KG1 (cell line): ENCODE measurements around the gene MAP2K7.
A peak's percentile ranks its signal among the peaks of the same experiment; 100 is the strongest.
"Not testable (repeated sequence)": the region's sequence is repeated elsewhere in the genome, so short reads cannot be mapped to it uniquely, and the experiment has no call there.

ENCODE experiments used
- DNase-seq: peaks from one replicate; lab custom pipeline; 2025; lab: John Stamatoyannopoulos, UW

The MAP2K7 gene

DNA sequence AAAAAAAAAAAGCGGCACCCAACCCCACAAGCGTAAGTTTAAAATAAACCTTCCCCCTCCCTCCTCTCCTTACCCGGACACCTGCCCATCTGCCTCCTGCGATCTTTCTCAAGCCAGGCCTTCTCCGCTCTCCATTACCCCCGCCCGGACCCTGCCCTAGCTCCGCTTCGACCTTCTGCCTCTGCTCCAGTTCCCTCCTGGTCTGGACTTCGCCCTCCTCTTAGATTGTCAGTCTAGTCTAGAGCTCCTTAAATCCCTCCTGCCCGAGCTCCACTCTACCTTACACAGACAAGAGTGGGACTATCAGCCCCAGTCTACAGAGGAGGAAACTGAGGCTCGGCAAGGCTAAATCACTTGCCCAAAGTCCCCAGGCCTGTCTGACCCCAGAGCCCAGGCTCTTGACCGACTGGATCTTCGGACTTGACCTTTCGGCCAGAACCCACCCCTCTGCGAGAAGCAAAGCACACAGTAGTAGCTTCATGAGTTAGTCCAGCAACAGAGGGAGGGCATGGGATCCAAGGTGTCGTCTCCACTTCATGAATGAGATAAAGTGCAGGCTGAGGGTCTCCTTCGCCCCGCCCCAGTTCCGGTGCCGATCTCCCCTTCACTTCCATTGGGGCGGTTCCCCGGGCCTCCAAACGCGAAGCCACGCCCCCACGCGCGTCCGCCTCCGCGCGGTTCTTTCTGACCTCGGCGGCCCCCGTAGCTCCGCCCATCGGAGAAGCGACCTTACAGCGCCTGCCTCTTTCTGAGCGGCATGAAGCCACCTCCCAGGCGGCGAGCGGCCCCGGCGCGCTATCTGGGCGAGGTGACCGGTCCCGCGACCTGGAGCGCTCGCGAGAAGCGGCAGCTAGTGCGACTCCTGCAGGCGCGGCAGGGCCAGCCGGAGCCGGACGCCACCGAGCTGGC lies 16.2 kb downstream of the MAP2K7 start, which contains the start of gene SNAPC2:
SNAPC2 (plus strand) TSS at position 729 of the 909 bp plus-strand sequence; CDS start at position 758, 29 bp downstream.
- DNase-seq, result peak; percentile 81

DNA sequence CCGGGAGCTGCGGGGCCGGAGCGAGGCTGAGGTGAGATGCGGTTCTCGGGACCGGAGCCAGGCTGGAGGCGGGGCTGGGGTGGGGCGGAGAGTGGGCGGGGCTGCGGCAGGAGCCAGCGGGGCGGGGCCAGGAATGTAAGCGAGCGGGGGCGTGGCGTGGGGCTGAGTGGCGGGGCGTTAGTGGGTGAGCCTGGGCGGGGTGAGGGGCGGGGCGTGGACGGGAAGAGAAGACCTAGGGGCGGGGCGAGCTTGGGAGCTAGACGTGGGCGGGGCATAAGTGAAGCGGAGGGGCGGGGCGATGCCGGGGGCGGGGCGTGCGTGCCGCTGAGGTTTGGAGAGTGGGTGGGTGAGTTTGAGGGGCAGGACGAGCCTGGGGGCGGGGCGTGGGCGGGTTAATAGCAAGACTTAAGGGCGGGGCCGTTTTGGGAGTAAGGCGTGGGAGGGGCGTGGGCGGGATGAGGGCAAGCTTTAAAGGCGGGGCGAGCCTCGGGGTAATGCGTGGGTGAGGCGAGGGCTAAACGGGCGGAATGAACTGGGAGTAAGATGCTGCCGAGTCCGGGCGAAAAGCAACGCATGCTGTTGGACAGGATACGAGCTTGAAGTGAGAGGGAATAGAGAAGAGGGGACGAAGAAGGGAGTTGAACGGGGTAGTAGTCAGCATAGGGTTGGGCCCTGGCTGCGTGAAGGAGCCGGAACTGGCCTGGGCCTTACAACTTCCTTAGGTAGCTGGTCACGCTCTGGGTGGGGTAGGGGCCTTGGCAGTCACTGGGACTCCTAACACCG lies 17.0 kb downstream of the MAP2K7 start:
- DNase-seq, result peak; percentile 98

DNA sequence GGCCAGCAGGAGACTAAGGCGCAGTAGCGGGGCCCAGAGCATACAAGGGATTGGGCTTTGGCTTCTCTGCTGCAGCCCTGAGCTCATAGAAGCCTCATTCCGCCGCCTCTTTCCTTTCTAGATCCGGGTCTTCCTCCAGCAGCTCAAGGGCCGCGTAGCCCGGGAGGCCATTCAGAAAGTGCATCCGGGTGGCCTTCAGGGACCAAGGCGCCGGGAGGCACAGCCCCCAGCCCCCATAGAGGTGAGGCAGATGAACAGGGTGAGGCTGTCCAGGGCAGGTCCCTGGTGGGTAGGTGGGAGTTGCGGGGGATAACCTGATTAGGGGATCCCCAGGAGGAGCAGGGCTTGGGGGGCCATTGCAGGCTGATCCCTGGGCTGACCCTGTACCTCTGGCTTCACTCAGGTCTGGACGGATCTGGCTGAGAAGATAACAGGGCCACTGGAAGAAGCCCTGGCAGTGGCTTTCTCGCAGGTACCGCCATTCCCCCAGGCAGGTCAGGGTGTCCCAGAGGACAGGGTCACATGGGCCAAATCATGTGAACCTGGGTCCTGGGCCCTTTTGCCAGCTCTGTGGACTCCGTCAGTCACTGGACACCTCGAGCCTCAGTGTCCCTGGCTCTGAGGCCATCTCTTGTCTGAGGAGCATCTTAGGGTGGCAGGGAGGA lies 17.8 kb downstream of the MAP2K7 start:
- DNase-seq, result no peak

DNA sequence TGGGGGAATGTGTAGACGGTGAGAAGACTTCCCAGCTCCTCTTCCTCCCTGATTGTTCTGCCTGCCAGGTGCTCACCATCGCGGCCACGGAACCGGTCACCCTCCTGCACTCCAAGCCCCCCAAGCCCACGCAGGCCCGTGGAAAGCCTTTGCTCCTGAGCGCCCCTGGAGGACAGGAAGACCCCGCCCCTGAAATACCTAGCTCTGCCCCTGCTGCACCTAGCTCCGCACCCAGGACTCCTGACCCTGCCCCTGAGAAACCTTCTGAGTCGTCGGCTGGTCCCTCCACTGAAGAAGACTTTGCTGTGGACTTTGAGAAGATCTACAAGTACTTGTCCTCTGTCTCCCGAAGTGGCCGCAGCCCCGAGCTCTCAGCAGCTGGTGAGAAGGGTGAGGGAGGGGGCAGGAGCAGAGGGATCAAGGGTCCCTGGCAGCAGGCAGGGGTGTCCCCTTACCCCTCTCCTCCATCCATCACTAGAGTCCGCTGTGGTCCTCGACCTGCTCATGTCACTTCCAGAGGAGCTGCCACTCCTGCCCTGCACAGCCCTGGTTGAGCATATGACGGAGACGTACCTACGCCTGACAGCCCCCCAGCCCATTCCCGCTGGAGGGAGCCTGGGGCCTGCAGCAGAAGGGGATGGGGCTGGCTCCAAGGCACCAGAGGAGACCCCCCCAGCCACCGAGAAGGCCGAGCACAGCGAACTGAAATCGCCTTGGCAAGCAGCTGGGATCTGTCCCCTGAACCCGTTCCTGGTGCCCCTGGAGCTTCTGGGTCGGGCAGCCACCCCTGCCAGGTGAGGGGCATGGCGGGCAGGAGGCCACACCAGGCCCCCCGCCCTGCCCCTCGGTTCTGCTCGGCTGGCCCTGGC lies 18.5 kb downstream of the MAP2K7 start:
- no peak for DNase-seq

DNA sequence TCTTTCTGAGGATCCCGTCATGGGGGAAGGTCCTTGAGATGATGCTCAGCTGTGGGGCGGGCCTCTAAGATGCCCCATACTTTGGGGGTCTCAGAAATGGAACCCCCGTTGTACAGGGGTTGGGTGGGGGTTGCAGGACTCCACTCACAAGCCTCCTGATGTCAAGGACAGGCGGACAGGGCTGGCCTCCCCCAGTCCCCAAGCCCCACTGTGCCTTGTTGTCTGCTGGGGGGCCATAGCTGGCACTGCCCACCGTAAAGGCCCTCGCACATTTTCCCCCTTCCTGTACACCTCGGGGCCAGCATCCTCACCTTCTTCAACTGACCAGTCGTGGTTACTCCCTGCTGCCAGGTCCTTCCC lies 19.1 kb downstream of the MAP2K7 start:
- no peak for DNase-seq

DNA sequence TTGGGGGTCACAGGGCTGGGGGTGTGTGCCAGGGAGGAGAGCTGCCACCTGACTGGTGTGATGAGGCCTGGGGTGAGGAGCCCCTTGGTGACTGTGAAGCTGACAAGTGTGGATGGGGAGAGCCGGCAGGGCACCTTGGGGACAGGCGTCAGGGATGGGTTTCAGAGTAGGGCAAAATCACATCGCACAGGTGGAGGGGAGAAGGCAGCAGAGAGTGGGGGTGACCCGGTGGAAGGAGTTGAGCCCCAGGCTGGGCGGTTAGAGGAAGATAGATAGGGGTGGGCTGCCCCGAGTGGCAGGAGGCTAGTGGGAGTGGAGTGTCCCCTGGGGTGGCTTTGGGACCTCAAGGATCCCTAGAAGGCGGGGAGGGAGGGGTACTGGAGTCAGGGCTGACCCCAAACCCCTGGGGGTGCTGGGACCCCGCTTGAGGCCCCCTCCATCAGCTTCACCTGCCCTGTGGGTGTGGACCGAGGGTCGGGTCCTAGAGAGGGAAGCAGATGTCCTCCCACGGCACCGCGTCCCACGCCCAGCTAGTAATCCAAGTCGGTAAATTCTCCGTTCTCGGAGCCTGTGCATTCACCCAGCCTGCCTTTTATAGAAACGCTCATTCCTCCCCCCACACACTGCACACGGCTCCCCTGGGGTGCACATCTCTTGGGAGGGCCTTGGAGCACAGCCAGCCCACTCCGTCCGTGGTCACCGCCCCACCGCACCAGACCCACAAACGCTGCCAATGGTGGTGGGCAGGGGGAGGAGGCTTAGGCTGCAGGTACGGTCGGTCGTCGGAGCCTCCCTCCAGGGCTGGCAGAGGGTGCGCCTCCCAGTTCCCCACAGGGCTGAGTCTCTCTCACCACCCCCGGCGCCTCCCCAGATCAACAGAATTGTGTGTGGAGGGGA lies 19.9 kb downstream of the MAP2K7 start:
- DNase-seq, result no peak

DNA sequence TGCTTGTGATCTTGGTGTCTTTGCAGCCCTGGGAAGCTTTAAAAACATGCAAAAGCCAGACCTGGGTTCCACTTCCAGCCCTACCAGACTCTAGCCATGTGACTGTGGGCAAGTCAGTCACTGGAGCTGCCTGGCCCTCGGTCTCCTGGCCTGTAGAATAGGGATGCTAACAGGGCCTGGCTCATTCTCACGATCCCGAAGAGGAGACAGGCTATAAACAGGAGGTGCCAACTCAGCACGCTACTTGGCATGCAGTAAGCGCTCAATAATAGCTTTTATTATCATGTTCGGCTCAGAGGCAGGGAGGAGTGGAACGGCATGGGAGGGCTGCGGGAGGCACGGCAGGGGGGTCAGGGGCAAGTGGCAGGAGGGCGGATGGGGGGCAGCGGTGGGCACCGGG lies 20.6 kb downstream of the MAP2K7 start:
- DNase-seq, result no peak

DNA sequence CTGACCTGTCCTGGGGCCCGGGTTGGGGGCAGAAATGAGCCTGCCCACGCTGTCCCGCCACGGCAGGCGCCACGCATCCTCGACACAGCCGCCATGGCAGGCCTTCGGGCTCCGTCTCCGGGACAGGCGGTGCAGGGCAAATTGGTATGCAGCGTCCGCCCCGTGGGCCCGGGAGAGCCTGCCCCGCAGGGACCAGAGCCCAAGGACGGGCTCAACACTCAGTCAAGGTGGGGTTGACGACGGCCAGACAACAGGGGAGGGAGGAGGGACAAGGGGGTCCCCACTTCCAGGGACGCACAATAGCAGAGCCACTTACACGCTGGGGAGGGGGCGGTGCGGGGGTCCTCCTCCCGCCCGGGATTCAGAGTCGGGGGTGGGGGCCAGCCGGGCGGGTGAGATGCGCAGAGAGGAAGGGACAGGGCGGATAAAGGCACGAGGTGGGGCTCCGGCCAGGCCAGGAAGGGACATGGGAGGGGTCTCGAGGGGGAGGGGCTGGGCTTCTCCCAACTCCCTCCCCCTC lies 21.0 kb downstream of the MAP2K7 start:
- DNase-seq, result no peak

DNA sequence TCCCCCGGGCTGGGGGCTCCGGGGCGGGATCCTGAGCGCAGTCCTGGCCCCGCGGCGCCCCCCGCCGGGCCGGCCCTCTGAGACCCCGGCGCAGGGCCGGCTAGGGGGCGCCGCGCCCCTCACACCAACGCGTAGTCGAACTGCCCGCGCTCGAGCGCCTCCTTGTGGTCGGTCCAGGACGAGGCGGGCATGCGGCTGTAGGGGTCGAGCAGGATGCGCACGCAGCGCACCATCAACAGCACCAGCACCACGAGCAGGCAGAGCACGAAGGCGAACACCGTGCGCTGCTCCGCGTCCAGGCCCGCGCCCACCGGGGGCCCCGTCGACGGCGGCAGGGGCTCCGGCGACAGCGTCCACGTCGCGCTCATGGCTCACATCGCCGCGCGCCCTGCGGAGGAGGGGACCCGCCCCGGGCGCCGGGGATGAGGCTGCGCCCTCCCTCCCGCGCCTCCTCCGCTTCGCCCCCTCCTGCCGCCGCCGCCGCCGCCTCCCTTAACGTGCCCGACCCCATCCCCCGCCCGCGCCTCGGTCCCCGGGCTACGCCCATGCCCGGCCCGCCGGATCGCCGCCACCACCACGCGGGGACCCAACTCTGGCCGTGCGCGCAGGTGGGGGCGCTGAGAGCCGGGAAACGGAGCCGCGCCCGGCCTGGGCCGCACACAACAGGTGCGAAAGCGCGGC lies 21.6 kb downstream of the MAP2K7 start:
- peak; percentile 27 for DNase-seq

DNA sequence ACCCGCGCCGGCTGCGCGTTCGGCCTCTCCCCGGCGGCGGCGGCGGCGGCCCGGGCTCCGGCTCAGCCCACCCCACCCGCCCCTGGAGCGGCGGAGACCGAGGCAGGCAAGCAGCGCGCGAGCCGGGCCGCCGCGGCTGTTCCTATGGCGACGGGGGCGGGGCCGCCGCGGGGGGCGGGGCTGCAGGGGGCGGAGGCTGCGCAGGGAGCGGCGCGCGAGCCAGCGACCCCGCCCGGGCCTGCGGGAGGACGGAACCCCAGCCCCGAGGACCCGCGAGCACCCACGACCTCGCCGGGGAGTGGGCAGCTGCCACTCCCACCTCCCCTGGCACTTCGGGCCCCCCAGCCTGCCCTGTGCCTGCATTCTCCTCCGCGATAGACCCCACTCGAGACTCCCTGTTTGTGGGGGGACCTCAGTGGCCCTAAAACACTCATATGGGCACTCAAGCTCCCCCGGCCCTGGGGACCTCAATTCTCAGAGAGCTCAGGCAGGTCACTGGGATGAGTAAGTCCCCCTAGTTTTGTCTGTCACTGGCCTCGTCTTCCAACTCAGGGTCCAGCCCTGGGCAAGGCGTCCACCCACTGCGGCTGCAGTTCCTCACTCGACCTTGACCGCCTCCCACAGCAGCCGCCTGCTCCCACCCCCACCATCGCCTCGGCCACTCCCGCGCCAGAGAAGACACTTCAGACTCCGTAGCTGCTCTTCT lies 22.5 kb downstream of the MAP2K7 start, which contains the start of gene CTXN1:
CTXN1 (minus strand) TSS at position 115 of the 706 bp plus-strand sequence. CDS start 597 bp downstream, outside the sequence.
- DNase-seq, result no peak

DNA sequence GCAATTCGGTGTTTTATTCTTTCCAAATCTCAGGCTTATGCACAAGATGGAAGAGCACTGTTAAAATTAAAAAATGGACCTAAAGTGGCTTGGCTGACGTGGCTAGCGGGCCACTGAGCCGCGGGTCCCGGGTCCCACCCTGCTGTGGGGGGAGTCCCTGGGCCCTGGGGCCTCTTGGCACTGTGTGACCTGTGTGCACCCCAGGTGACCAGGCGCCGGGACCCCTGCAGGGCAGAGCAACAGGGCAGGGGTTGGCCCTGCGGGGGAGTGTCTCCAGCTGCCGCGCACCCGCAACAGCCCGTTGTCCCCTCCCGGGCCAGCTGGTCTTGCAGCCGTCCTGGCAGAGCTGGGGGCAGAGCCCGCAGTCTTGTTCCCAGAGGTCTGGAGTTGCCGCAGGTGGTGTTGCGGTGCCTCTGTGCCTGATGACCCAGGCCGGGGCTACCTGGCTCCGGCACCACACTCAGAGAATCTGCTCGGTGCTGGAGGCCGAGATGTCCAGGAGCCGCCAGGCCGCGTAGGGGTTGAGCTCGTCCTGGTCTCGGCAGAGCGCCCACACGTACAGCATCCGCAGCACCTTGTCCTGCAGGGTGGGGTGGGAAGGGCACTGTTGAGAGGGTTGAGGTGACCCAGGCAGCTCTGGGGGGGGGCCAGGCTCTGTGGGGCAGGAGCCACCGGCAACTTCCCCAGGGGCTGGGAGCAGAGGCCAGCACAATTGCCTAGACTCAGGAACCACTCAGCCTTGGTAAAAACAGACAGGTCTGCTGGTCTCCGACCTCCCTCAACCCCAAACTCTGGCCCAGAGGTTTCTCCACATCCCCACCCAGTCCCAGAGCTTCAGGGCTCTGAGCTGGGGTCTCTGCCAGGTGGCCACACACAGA lies 23.3 kb downstream of the MAP2K7 start:
- no peak for DNase-seq

DNA sequence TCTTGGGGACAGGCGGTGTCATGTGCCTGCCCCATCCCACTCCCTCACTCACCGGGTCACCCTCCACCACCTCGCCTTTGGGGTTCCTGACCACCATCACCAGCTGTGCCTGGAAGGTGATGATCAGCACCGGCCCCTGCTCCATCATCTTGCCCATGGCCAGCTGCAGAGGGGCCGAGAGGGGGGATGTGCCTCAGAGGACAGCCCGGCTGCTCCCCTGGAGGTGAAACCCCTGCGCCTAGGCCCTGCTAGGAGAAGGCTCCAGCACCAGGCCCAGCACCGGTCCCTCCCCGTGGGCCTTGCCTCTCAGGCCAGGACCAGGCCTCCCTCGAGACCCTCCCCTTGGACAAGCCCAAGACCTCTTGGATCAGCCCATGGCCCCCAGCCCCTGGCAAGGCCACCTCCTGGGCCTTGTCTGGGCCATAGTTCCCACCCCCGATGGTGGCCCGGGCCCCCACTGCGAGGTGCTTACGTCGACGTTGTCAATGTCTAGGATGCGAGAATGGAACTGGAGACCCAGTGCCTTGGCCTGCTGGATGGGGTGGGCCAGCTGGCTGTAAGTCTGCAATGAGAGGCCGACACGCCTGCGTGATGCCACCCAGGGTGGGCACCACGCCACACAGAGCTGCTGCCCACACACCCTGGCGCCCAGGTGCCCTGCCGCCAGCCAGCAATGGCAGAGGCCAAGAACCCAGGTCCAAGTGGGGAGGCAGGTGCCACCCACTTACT lies 24.1 kb downstream of the MAP2K7 start:
- DNase-seq, result no peak

DNA sequence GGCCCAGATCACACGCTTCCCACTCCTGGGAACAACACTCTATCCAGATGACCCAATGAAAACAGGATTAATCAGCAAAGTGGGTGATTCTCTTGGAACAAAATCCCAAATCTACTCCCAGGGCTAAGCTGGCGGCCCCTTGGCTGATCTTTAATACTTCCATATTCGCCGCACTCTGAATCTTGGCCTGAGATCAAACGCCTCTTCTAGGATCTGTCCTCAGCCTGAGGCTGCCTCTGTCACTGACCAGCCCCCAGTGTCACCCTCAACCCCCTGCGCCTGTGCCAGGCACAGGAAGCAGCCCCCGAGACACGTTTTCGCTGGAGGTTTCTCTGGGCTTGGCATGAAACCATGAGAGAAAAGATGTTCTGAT lies 24.6 kb downstream of the MAP2K7 start:
- no peak for DNase-seq

DNA sequence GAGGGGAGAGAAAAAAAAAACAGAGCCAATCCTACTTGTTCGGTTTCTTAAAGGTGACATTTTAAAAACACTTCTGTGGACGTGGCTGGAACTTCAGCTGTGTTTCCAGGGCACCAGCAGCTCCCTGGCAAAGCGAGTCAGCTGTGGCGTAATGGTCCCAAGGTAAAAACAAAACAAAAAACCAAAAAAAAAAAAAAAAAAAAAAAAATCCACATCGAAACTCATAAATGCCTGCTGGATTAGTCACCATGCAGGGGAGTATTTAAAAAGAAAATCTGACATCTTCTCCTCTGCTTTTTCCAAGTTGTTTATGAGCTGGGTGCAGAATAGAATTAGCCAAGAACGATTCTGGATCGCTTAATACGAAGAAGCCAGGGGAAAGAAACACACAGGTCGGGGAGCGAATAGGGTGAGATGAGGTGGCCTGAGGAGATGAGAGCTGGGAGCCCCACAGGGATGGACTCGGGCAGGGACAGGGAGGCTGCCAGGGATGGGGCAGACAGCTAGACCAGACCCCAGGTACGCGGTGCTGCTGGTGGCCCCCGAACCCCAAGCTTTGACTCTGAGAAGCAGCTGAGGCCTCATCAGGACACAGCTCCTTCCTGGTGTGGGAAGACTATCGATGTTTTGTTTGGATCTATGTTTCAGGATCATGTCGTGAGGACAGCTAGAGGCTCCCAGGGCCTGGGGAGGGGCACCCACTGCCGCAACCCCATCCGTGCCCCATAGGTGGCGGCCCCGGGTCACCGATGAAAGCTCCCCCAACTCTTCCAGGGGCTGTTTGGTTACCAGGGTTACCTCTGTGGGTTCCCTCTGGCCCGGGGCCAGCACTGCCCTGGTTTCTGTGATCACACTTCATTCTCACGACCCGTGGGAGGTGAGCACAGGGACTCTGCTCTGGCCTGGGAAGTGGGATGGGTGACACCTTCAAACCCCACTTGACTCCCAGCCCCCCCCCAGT lies 25.3 kb downstream of the MAP2K7 start:
- peak; percentile 58 for DNase-seq

DNA sequence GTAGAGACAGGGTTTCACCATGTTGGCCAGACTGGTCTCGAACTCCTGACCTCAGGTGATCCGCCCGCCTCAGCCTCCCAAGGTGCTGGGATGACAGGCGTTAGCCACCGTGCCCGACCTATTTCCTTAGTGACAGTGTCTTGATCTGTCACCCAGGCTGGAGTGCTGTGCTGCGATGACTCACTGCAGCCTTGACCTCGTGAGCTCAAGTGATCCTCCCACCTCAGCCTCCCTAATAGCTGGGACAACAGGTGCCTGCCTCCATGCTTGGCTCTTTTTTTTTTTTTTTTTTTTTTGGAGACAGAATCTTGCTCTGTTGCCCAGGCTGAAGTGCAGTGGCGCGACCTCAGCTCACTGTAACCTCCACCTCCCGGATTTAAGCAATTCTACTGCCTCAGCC lies 26.4 kb downstream of the MAP2K7 start:
- DNase-seq, result not testable (repeated sequence)

DNA sequence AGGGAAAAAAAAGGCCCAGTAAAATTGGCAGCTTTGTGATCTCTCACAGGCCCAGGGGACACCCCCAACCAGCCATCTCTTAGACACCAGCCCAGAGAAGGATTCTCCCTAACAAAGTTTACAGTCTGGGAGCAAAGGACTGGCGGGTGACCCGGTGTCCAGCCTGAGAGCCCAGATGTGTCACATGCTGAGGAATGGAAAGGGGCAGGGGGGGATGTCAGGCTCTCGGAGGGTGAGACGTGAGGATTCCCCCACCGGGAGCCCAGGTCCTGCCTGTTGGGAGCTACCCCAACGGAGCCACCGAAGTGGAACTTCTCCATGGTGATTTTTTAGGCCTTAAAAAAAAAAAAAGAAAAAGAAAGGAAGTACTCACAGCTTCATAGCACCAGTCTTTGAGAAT lies 27.1 kb downstream of the MAP2K7 start:
- DNase-seq, result no peak
